ENCODE measurements around the gene NLRC5.

- no peak for TF ChIP-seq CTCF (IDR thresholded peaks at IDR 0.05; ENCODE audit: low read depth, low read length)
- no peak for TF ChIP-seq POLR2A (IDR thresholded peaks at IDR 0.05; ENCODE audit: extremely low read depth, insufficient read length)
These were observed 17.7 kb upstream of the NLRC5 start for GRCh38 chr16:56971768-56972043.

Data from NB4 (cell line).